NT2/D1 (cell line): ENCODE data around the gene SRRM1.

Experiments
- DNase-seq: peaks from one replicate; pipeline ENCODE4 v3.0.0-alpha.2; 2011; ENCODE audit warnings: low read depth, low spot score
- H3K27me3 ChIP-seq: 2 replicates; pipeline ENCODE4 v1.6.0; 2011; ENCODE audit warnings: mild to moderate bottlenecking; ENCODE audit not compliant: insufficient read length, insufficient read depth
- H3K36me3 ChIP-seq: 2 replicates; pipeline ENCODE4 v1.6.1; 2011; ENCODE audit warnings: mild to moderate bottlenecking, low read length, mixed read lengths; ENCODE audit not compliant: insufficient read depth, insufficient read length
- H3K4me1 ChIP-seq: 2 replicates; pipeline ENCODE4 v1.5.1; 2011; ENCODE audit not compliant: insufficient read depth, insufficient read length
- H3K4me3 ChIP-seq: 2 replicates; pipeline ENCODE4 v1.5.1; 2011; ENCODE audit warnings: low read depth; ENCODE audit not compliant: insufficient read length
- H3K9ac ChIP-seq: 2 replicates; pipeline ENCODE4 v1.6.0; 2011; ENCODE audit warnings: low read depth; ENCODE audit not compliant: insufficient read length
- H3K9me3 ChIP-seq: 2 replicates; pipeline ENCODE4 v1.5.1; 2011; ENCODE audit warnings: mild to moderate bottlenecking, low read length; ENCODE audit not compliant: insufficient read depth
- SUZ12 ChIP-seq: IDR thresholded peaks from 2 replicates; pipeline ENCODE4 v1.6.1; 2011; ENCODE audit not compliant: insufficient read length, insufficient read depth; ENCODE audit errors: extremely low read depth
- YY1 ChIP-seq: IDR thresholded peaks from 2 replicates; pipeline ENCODE4 v1.6.1; 2011; ENCODE audit not compliant: insufficient read length, insufficient read depth
- ZNF274 ChIP-seq: IDR thresholded peaks from 2 replicates; pipeline ENCODE4 v1.6.1; 2011; ENCODE audit warnings: mild to moderate bottlenecking, low read depth, low read length

The SRRM1 gene

GRCh38 chr1:24652382-24652781 is 9.3 kb downstream of the SRRM1 start:
- H3K27me3 ChIP-seq = no peaks in the 10 kb centered on the region
- H3K4me1 ChIP-seq = no peaks in the 10 kb centered on the region
- H3K9ac ChIP-seq = no peak overlapping the region
- no peaks in the 10 kb centered on the region for H3K9me3 ChIP-seq
- peaks cover 100% of the 10 kb centered on the region for H3K36me3 ChIP-seq
- H3K4me3 ChIP-seq = no peak overlapping the region
- TF ChIP-seq ZNF274 = no peak
- no peak for TF ChIP-seq YY1
- no peak for TF ChIP-seq SUZ12
- no peak for DNase-seq

- Histone ChIP-seq H3K9ac (no peak overlapping the region), H3K9me3 (no peaks in the 10 kb centered on the region), H3K27me3 (no peaks in the 10 kb centered on the region), H3K4me1 (no peaks in the 10 kb centered on the region), H3K4me3 (no peak overlapping the region), H3K36me3 (peaks cover 100% of the 10 kb centered on the region)
- DNase-seq = no peak
- no peak for TF ChIP-seq SUZ12
- no peak for TF ChIP-seq YY1
- TF ChIP-seq ZNF274 = no peak
Measured at GRCh38 chr1:24654010-24654409, 10.9 kb downstream of the SRRM1 start.

- TF ChIP-seq SUZ12 (no peak), YY1 (no peak), ZNF274 (no peak)
- H3K36me3 ChIP-seq = peaks cover 100% of the 10 kb centered on the region
- H3K9ac ChIP-seq = no peak overlapping the region
- no peaks in the 10 kb centered on the region for H3K27me3 ChIP-seq
- no peaks in the 10 kb centered on the region for H3K9me3 ChIP-seq
- no peak for DNase-seq
- no peaks in the 10 kb centered on the region for H3K4me1 ChIP-seq
- no peak overlapping the region for H3K4me3 ChIP-seq
Measured at GRCh38 chr1:24656046-24656445, 12.9 kb downstream of the SRRM1 start.

- no peak for DNase-seq
- no peaks in the 10 kb centered on the region for H3K27me3 ChIP-seq
- H3K9ac ChIP-seq = no peak overlapping the region
- TF ChIP-seq SUZ12 (no peak), YY1 (no peak), ZNF274 (no peak)
- no peak overlapping the region for H3K4me3 ChIP-seq
- no peaks in the 10 kb centered on the region for H3K9me3 ChIP-seq
- peaks cover 100% of the 10 kb centered on the region for H3K36me3 ChIP-seq
- H3K4me1 ChIP-seq = no peaks in the 10 kb centered on the region
Measured at GRCh38 chr1:24657781-24658180, 14.7 kb downstream of the SRRM1 start.

- no peak for TF ChIP-seq SUZ12
- TF ChIP-seq ZNF274 = no peak
- no peak for TF ChIP-seq YY1
- H3K4me3 ChIP-seq = no peak overlapping the region
- no peak for DNase-seq
- no peaks in the 10 kb centered on the region for H3K27me3 ChIP-seq
- H3K9me3 ChIP-seq = no peaks in the 10 kb centered on the region
- H3K4me1 ChIP-seq = no peaks in the 10 kb centered on the region
- H3K9ac ChIP-seq = no peak overlapping the region
- H3K36me3 ChIP-seq = peaks cover 99% of the 10 kb centered on the region
Measured at GRCh38 chr1:24659166-24659904, 16.2 kb downstream of the SRRM1 start.

- Histone ChIP-seq H3K4me1 (no peaks in the 10 kb centered on the region), H3K9me3 (no peaks in the 10 kb centered on the region), H3K36me3 (peaks cover 99% of the 10 kb centered on the region), H3K4me3 (no peak overlapping the region), H3K9ac (no peak overlapping the region), H3K27me3 (no peaks in the 10 kb centered on the region)
- DNase-seq = no peak
- no peak for TF ChIP-seq SUZ12
- no peak for TF ChIP-seq ZNF274
- TF ChIP-seq YY1 = no peak
Measured at GRCh38 chr1:24659993-24660665, 17.0 kb downstream of the SRRM1 start.

- peaks cover 96% of the 10 kb centered on the region for H3K36me3 ChIP-seq
- no peak overlapping the region for H3K9ac ChIP-seq
Measured at GRCh38 chr1:24664507-24665033, 21.5 kb downstream of the SRRM1 start.

More at GRCh38 chr1:24664507-24665033, 21.5 kb downstream of the SRRM1 start:
- Histone ChIP-seq H3K9me3 (no peaks in the 10 kb centered on the region), H3K4me3 (no peak overlapping the region), H3K27me3 (no peaks in the 10 kb centered on the region), H3K4me1 (no peaks in the 10 kb centered on the region)
- DNase-seq = no peak
- TF ChIP-seq ZNF274 (no peak), YY1 (no peak), SUZ12 (no peak)
